IPS-18a (cell line): ENCODE data around the gene DIO3.
"Not testable (repeated sequence)": the region's sequence is repeated elsewhere in the genome, so short reads cannot be mapped to it uniquely, and the experiment has no call there.

Experiments used
- H3K27ac ChIP-seq: one replicate; pipeline ENCODE4 v1.5.1; 2013; ENCODE audit warnings: low read length
- H3K27me3 ChIP-seq: one replicate; pipeline ENCODE4 v1.6.1; 2013; ENCODE audit warnings: mild to moderate bottlenecking, low read length; ENCODE audit not compliant: control insufficient read depth, insufficient read depth
- H3K36me3 ChIP-seq: one replicate; pipeline ENCODE4 v1.6.1; 2013; ENCODE audit warnings: low read depth, low read length; ENCODE audit not compliant: control insufficient read depth
- H3K4me1 ChIP-seq: one replicate; pipeline ENCODE4 v1.6.1; 2013; ENCODE audit warnings: low read depth, low read length; ENCODE audit not compliant: control insufficient read depth
- H3K4me3 ChIP-seq: one replicate; pipeline ENCODE4 v1.5.1; 2013; ENCODE audit warnings: low read length
- H3K9ac ChIP-seq: one replicate; pipeline ENCODE4 v1.6.1; 2013; ENCODE audit warnings: mild to moderate bottlenecking, low read length, moderate library complexity
- H3K9me3 ChIP-seq: one replicate; pipeline ENCODE4 v1.6.1; 2013; ENCODE audit warnings: low read depth, low read length; ENCODE audit not compliant: control insufficient read depth

DIO3 gene

GRCh38 chr14:101546706-101547105 is 14.6 kb upstream of the DIO3 start:
- H3K9me3 ChIP-seq: no peaks in the 10 kb centered on the region
- H3K4me1 ChIP-seq: no peaks in the 10 kb centered on the region
- no peak overlapping the region for H3K9ac ChIP-seq
- H3K27me3 ChIP-seq: no peaks in the 10 kb centered on the region
- H3K4me3 ChIP-seq: no peak overlapping the region
- H3K36me3 ChIP-seq: no peaks in the 10 kb centered on the region
- H3K27ac ChIP-seq: no peak overlapping the region

- no peak overlapping the region for H3K9ac ChIP-seq
- H3K4me3 ChIP-seq: no peak overlapping the region
- H3K27ac ChIP-seq: no peak overlapping the region
- no peaks in the 10 kb centered on the region for H3K4me1 ChIP-seq
- no peaks in the 10 kb centered on the region for H3K27me3 ChIP-seq
- no peaks in the 10 kb centered on the region for H3K36me3 ChIP-seq
- no peaks in the 10 kb centered on the region for H3K9me3 ChIP-seq
Measured at GRCh38 chr14:101547107-101547738, 14.1 kb upstream of the DIO3 start.

GRCh38 chr14:101547961-101548669 is 13.2 kb upstream of the DIO3 start:
- no peaks in the 10 kb centered on the region for H3K36me3 ChIP-seq
- no peaks in the 10 kb centered on the region for H3K27me3 ChIP-seq
- H3K27ac ChIP-seq: no peak overlapping the region
- H3K4me3 ChIP-seq: no peak overlapping the region
- no peak overlapping the region for H3K9ac ChIP-seq
- no peaks in the 10 kb centered on the region for H3K9me3 ChIP-seq
- no peaks in the 10 kb centered on the region for H3K4me1 ChIP-seq

GRCh38 chr14:101548710-101549109 is 12.6 kb upstream of the DIO3 start:
- H3K27me3 ChIP-seq: no peaks in the 10 kb centered on the region
- H3K9me3 ChIP-seq: no peaks in the 10 kb centered on the region
- no peaks in the 10 kb centered on the region for H3K36me3 ChIP-seq
- no peaks in the 10 kb centered on the region for H3K4me1 ChIP-seq
- no peak overlapping the region for H3K27ac ChIP-seq
- H3K4me3 ChIP-seq: no peak overlapping the region
- H3K9ac ChIP-seq: no peak overlapping the region

GRCh38 chr14:101549154-101549553 is 12.1 kb upstream of the DIO3 start:
- no peak overlapping the region for H3K27ac ChIP-seq
- H3K27me3 ChIP-seq: no peaks in the 10 kb centered on the region
- no peaks in the 10 kb centered on the region for H3K4me1 ChIP-seq
- H3K9me3 ChIP-seq: no peaks in the 10 kb centered on the region
- no peak overlapping the region for H3K9ac ChIP-seq
- H3K36me3 ChIP-seq: no peaks in the 10 kb centered on the region
- H3K4me3 ChIP-seq: no peak overlapping the region

- not testable (repeated sequence) for H3K4me3 ChIP-seq, H3K27ac ChIP-seq, H3K4me1 ChIP-seq, H3K27me3 ChIP-seq, H3K9me3 ChIP-seq, H3K36me3 ChIP-seq, H3K9ac ChIP-seq
Measured at GRCh38 chr14:101550202-101550912, 10.9 kb upstream of the DIO3 start.

GRCh38 chr14:101551729-101552595 is 9.3 kb upstream of the DIO3 start:
- Histone ChIP-seq H3K36me3 (no peaks in the 10 kb centered on the region), H3K27me3 (peaks cover 5% of the 10 kb centered on the region), H3K4me3 (no peak overlapping the region), H3K9ac (no peak overlapping the region), H3K27ac (no peak overlapping the region), H3K9me3 (no peaks in the 10 kb centered on the region), H3K4me1 (no peaks in the 10 kb centered on the region)

- Histone ChIP-seq H3K9me3 (no peaks in the 10 kb centered on the region), H3K36me3 (no peaks in the 10 kb centered on the region), H3K27ac (no peak overlapping the region), H3K4me3 (no peak overlapping the region), H3K27me3 (peaks cover 13% of the 10 kb centered on the region), H3K4me1 (no peaks in the 10 kb centered on the region), H3K9ac (no peak overlapping the region)
Measured at GRCh38 chr14:101552786-101553231, 8.5 kb upstream of the DIO3 start.

GRCh38 chr14:101553393-101553792 is 7.9 kb upstream of the DIO3 start:
- H3K4me3 ChIP-seq: no peak overlapping the region
- H3K9ac ChIP-seq: no peak overlapping the region
- H3K4me1 ChIP-seq: no peaks in the 10 kb centered on the region
- peaks cover 19% of the 10 kb centered on the region for H3K27me3 ChIP-seq
- H3K27ac ChIP-seq: no peak overlapping the region
- H3K36me3 ChIP-seq: no peaks in the 10 kb centered on the region
- no peaks in the 10 kb centered on the region for H3K9me3 ChIP-seq

GRCh38 chr14:101553931-101554330 is 7.4 kb upstream of the DIO3 start:
- H3K27me3 ChIP-seq: peaks cover 24% of the 10 kb centered on the region

GRCh38 chr14:101554991-101555668 is 6.2 kb upstream of the DIO3 start:
- no peak overlapping the region for H3K9ac ChIP-seq
- no peaks in the 10 kb centered on the region for H3K4me1 ChIP-seq
- no peaks in the 10 kb centered on the region for H3K9me3 ChIP-seq
- no peaks in the 10 kb centered on the region for H3K36me3 ChIP-seq
- H3K27me3 ChIP-seq: peaks cover 36% of the 10 kb centered on the region
- no peak overlapping the region for H3K4me3 ChIP-seq
- no peak overlapping the region for H3K27ac ChIP-seq

More at GRCh38 chr14:101553931-101554330, 7.4 kb upstream of the DIO3 start:
- H3K27ac ChIP-seq: no peak overlapping the region
- H3K4me3 ChIP-seq: no peak overlapping the region
- H3K9ac ChIP-seq: no peak overlapping the region
- H3K4me1 ChIP-seq: no peaks in the 10 kb centered on the region
- H3K36me3 ChIP-seq: no peaks in the 10 kb centered on the region
- H3K9me3 ChIP-seq: no peaks in the 10 kb centered on the region
